ENCODE data around the gene LRRC8B. TPM values are rescaled to one million over a fixed set of nuclear protein-coding genes. Genes with fewer than 3 reads are reported as not detected.

The LRRC8B gene
- total and polyA plus RNA-seq, 9 of the 15 experiments (the other 6 are each of a cell fraction or from before 2014, with no cell fraction given), result 4.3 to 43.7 (median 14.4) TPM

- Histone ChIP-seq H3K79me2 (ENCODE audit: control insufficient read depth, insufficient read depth, low read length) (peaks cover 88% of the 10 kb centered on the region), H3K9me3 (replicated peaks; ENCODE audit: control insufficient read depth, insufficient read depth, low read depth, low read length) (0 out of 2 replicates have a peak, but pooled peaks cover 2% of the 10 kb centered on the region), H3K4me1 (replicated peaks in 1 of 2; ENCODE audit: control insufficient read depth in 2 of 2, insufficient read depth in 2 of 2, low read length in 2 of 2) (peaks cover 0 to 14% of the 10 kb centered on the region in 2 experiments; a peak in 3 of 5 replicates), H3K27me3 (ENCODE audit: control insufficient read depth in 2 of 2, insufficient read depth in 2 of 2, low read length in 2 of 2) (no peaks in the 10 kb centered on the region), H3K4me2 (ENCODE audit: insufficient read depth, low read length) (no peak overlapping the region), H3K4me3 (no peak overlapping the region), H3K27ac (ENCODE audit: extremely low read depth, low read depth, low read length) (no peak overlapping the region; the same call in 2 of the 3 replicates), H2AFZ (ENCODE audit: low read depth, low read length) (no peak overlapping the region), H3K9ac (ENCODE audit: insufficient read depth in 1 of 2, low read depth in 2 of 2, low read length in 2 of 2) (no peak overlapping the region), H4K20me1 (replicated peaks; ENCODE audit: control insufficient read depth, insufficient read depth, low read length) (no peaks in the 10 kb centered on the region), H3K36me3 (ENCODE audit: control insufficient read depth, insufficient read depth, low read length) (peaks cover 46% of the 10 kb centered on the region), H3K9me1 (ENCODE audit: control insufficient read depth, insufficient read depth, low read length) (no peaks in the 10 kb centered on the region)
- no TSS peak for BruUV-seq (replicated peaks)
- WGBS (ENCODE audit: insufficient coverage, low coverage, missing lambda C conversion rate), result 64% methylated on average over 3 of the region's 3 CpGs
- DNase-seq (ENCODE audit: extremely low read depth in 1 of 4, low spot score in 3 of 4) (no peak), ATAC-seq (no peak), FAIRE-seq (no peak)
- TF ChIP-seq ZNF24 (IDR thresholded peaks at IDR 0.05), result no peak
- TF ChIP-seq ELF1 (tag; IDR thresholded peaks at IDR 0.05), result no peak
- no peak for TF ChIP-seq HMGN3 (IDR thresholded peaks at IDR 0.05; ENCODE audit: borderline replicate concordance, extremely low read depth, insufficient read length, low read depth, low read length)
- TF ChIP-seq TAF9B (IDR thresholded peaks at IDR 0.05; ENCODE audit: partially characterized antibody), result no peak
- peak; percentile 79 for TF ChIP-seq MAFF (IDR thresholded peaks at IDR 0.05; ENCODE audit: low read length)
- TF ChIP-seq MAFK (IDR thresholded peaks at IDR 0.05; ENCODE audit: low read length), result peak; percentile 75
- no peak for TF ChIP-seq BDP1 (IDR thresholded peaks at IDR 0.05; ENCODE audit: insufficient read depth, insufficient read length)
- peak; percentile 90 for TF ChIP-seq ZNF316 (IDR thresholded peaks at IDR 0.05)
- peak; percentile 63 for TF ChIP-seq MAFG (tag; conservative IDR thresholded peaks at IDR 0.05)
- no peak for TF ChIP-seq WHSC1 (IDR thresholded peaks at IDR 0.05; ENCODE audit: low read length)
- no peak for TF ChIP-seq ZNF512 (tag; IDR thresholded peaks at IDR 0.05)
- no peak for TF ChIP-seq YBX1 (IDR thresholded peaks at IDR 0.05)
- TF ChIP-seq C11orf30 (IDR thresholded peaks at IDR 0.05; ENCODE audit: low read depth), result peak; percentile 76
- TF ChIP-seq SOX6 (IDR thresholded peaks at IDR 0.05), result no peak
- ChIA-PET POLR2A (interaction anchor here (1.3 to 1.7 kb wide), 2 partner anchors 12 to 13 kb away, joined by 5 to 12 read pairs; no protein-coding TSS in a partner anchor), CTCF (ENCODE audit: low intra/inter-chr PET ratio) (no interaction called here)
- intact Hi-C loops (cut with micrococcal nuclease) (no loop called here), in situ Hi-C loops (cut with MboI) (no loop called here)
Observed at GRCh38 chr1:89567797-89568196, 43.2 kb downstream of the LRRC8B start.
